Astrocyte (in vitro differentiated cells and primary cell): Measurements from ENCODE around the gene DMPK. TPM values are rescaled to one million over a fixed set of nuclear protein-coding genes. Genes with fewer than 3 reads are reported as not detected.

Experiments used
- DNase-seq: peaks from one replicate; pipeline ENCODE4 v3.0.0-alpha.2; 2010; ENCODE audit warnings: low read depth
- FAIRE-seq: peaks from 2 replicates; lab custom pipeline; 2011; peaks lifted over from hg19 to GRCh38; lab: Jason Lieb, UNC
- H2AFZ ChIP-seq: 2 replicates; pipeline ENCODE4 v1.6.0; 2012; ENCODE audit warnings: low read depth, low read length, inconsistent platforms
- H3K27ac ChIP-seq: 2 replicates; pipeline ENCODE4 v1.5.1; 2011; ENCODE audit warnings: low read depth, low read length, inconsistent platforms
- H3K27me3 ChIP-seq: 2 replicates; pipeline ENCODE4 v1.6.0; 2011; ENCODE audit warnings: low read length, inconsistent platforms; ENCODE audit not compliant: insufficient read depth
- H3K36me3 ChIP-seq: 2 replicates; pipeline ENCODE4 v1.5.1; 2011; ENCODE audit warnings: low read length, inconsistent platforms; ENCODE audit not compliant: insufficient read depth
- H3K4me1 ChIP-seq: 2 replicates; pipeline ENCODE4 v1.5.1; 2011; ENCODE audit warnings: low read length, inconsistent platforms; ENCODE audit not compliant: insufficient read depth
- H3K4me2 ChIP-seq: 2 replicates; pipeline ENCODE4 v1.6.0; 2012; ENCODE audit warnings: low read length, inconsistent platforms
- H3K4me3 ChIP-seq: 2 replicates; pipeline ENCODE4 v1.5.1; 2011; ENCODE audit warnings: low read depth, mild to moderate bottlenecking, low read length, inconsistent platforms; ENCODE audit not compliant: insufficient read depth
- H3K79me2 ChIP-seq: 2 replicates; pipeline ENCODE4 v1.6.0; 2012; ENCODE audit warnings: mild to moderate bottlenecking, low read length, inconsistent platforms; ENCODE audit not compliant: insufficient read depth
- H3K9ac ChIP-seq: 2 replicates; pipeline ENCODE4 v1.6.0; 2012; ENCODE audit warnings: mild to moderate bottlenecking, low read length, inconsistent platforms
- H3K9me3 ChIP-seq: 2 replicates; pipeline ENCODE4 v1.5.1; 2012; ENCODE audit warnings: low read depth, mild to moderate bottlenecking, low read length, inconsistent platforms; ENCODE audit not compliant: insufficient read depth
- H4K20me1 ChIP-seq: 2 replicates; pipeline ENCODE4 v1.6.0; 2012; ENCODE audit warnings: low read length, inconsistent platforms; ENCODE audit not compliant: insufficient read depth
- H3K27ac Mint-ChIP-seq: one replicate; pipeline ENCODE4 v1.8.0; 2021; ENCODE audit warnings: mild to moderate bottlenecking, mixed read lengths; ENCODE audit not compliant: unreplicated experiment
- H3K27me3 Mint-ChIP-seq: one replicate; pipeline ENCODE4 v1.8.0; 2021; ENCODE audit warnings: low read depth, mixed read lengths; ENCODE audit not compliant: unreplicated experiment
- H3K36me3 Mint-ChIP-seq: one replicate; pipeline ENCODE4 v1.8.0; 2021; ENCODE audit warnings: low read depth, mixed read lengths; ENCODE audit not compliant: unreplicated experiment
- H3K4me1 Mint-ChIP-seq: one replicate; pipeline ENCODE4 v1.8.0; 2021; ENCODE audit warnings: low read depth, mixed read lengths; ENCODE audit not compliant: unreplicated experiment
- H3K4me3 Mint-ChIP-seq: one replicate; pipeline ENCODE4 v1.8.0; 2021; ENCODE audit warnings: mild to moderate bottlenecking, moderate library complexity, mixed read lengths; ENCODE audit not compliant: unreplicated experiment
- H3K9me3 Mint-ChIP-seq: one replicate; pipeline ENCODE4 v1.8.0; 2021; ENCODE audit warnings: mild to moderate bottlenecking, mixed read lengths; ENCODE audit not compliant: unreplicated experiment
- EZH2 ChIP-seq: IDR thresholded peaks from 2 replicates; pipeline ENCODE4 v1.6.1; 2012; ENCODE audit warnings: mild to moderate bottlenecking, low read length, inconsistent platforms; ENCODE audit not compliant: insufficient read depth
- total RNA-seq: library from RNA; stranded (reverse); gene quantifications from 2 replicates; pipeline ENCODE4 v1.2.1, GENCODE V29; 2021
- TF ChIP-seq, protein P1 (sequence below): IDR thresholded peaks from 2 replicates; pipeline ENCODE4 v1.5.1; 2011; ENCODE audit warnings: low read depth, mild to moderate bottlenecking, inconsistent platforms, low read length, moderate library complexity; ENCODE audit not compliant: insufficient read depth

DMPK gene
- total RNA-seq, 1 donor from 2014 or later: 75.2 TPM

DNA sequence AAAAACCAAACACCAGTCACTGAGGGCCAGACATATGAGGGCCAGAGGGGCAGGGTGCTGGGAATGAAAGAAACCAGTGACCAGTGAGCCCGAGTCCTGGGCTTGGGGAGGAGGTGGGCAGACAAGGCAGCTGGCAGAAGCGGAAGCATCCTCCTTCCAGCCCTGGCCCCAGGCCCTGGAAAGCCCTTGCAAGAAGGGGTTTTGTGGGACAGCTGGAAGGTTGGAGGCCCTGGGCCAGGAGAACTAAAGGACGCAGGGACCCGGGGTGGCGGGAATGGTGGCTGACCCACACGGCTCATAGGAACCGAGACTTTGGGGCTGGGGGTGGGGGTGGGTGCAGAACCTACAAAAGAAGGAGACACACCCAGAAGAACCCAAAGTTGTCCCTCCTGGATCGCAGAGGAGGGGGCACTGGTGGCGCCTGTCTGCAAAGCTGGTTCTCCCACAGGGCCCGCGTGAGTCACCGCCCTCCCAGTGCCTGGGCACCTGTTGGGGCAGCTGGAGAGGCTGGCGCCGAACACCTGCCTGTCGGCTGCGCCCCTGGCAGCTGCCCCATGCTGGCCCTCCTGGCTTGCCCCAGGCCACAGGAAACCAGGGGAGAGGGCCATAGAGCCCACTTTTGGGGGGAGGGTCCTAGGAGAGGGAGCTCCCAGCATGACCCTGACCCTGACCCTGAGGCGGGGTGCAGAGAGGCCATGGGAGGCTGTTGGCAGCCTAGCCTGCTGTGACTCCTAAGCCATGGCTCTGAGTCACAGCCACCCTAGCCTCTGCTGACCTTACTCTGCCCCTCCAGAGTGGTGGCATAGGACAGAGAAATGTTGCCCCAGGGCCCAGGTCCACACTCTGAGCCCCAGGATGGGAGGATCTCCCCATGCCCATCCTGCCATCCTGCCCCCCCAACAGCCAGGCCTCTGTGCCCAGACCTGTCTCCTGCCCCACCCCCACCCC is 802 bp downstream of the DMPK start:
- no peaks in the 10 kb centered on the region for H3K27me3 Mint-ChIP-seq
- no peaks in the 10 kb centered on the region for H3K27me3 ChIP-seq
- DNase-seq: no peak
- H3K36me3 ChIP-seq: peaks cover 10% of the 10 kb centered on the region
- H4K20me1 ChIP-seq: peaks cover 74% of the 10 kb centered on the region
- no peak for FAIRE-seq
- H3K36me3 Mint-ChIP-seq: peaks cover 18% of the 10 kb centered on the region
- no peak for TF ChIP-seq EZH2
- TF ChIP-seq, protein P1, sequence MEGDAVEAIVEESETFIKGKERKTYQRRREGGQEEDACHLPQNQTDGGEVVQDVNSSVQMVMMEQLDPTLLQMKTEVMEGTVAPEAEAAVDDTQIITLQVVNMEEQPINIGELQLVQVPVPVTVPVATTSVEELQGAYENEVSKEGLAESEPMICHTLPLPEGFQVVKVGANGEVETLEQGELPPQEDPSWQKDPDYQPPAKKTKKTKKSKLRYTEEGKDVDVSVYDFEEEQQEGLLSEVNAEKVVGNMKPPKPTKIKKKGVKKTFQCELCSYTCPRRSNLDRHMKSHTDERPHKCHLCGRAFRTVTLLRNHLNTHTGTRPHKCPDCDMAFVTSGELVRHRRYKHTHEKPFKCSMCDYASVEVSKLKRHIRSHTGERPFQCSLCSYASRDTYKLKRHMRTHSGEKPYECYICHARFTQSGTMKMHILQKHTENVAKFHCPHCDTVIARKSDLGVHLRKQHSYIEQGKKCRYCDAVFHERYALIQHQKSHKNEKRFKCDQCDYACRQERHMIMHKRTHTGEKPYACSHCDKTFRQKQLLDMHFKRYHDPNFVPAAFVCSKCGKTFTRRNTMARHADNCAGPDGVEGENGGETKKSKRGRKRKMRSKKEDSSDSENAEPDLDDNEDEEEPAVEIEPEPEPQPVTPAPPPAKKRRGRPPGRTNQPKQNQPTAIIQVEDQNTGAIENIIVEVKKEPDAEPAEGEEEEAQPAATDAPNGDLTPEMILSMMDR: no peak
- H3K9me3 Mint-ChIP-seq: peaks cover 2% of the 10 kb centered on the region
- H3K79me2 ChIP-seq: peaks cover 22% of the 10 kb centered on the region
- no peaks in the 10 kb centered on the region for H3K9me3 ChIP-seq
- peaks cover 21% of the 10 kb centered on the region for H3K4me1 ChIP-seq
- H3K4me2 ChIP-seq: peak overlapping the region; percentile 70
- no peak overlapping the region for H2AFZ ChIP-seq
- no peak overlapping the region for H3K9ac ChIP-seq
- no peak overlapping the region for H3K27ac ChIP-seq
- no peak overlapping the region for H3K27ac Mint-ChIP-seq
- H3K4me3 ChIP-seq: no peak overlapping the region
- peak overlapping the region; percentile 54 for H3K4me3 Mint-ChIP-seq
- peaks cover 24% of the 10 kb centered on the region for H3K4me1 Mint-ChIP-seq

DNA sequence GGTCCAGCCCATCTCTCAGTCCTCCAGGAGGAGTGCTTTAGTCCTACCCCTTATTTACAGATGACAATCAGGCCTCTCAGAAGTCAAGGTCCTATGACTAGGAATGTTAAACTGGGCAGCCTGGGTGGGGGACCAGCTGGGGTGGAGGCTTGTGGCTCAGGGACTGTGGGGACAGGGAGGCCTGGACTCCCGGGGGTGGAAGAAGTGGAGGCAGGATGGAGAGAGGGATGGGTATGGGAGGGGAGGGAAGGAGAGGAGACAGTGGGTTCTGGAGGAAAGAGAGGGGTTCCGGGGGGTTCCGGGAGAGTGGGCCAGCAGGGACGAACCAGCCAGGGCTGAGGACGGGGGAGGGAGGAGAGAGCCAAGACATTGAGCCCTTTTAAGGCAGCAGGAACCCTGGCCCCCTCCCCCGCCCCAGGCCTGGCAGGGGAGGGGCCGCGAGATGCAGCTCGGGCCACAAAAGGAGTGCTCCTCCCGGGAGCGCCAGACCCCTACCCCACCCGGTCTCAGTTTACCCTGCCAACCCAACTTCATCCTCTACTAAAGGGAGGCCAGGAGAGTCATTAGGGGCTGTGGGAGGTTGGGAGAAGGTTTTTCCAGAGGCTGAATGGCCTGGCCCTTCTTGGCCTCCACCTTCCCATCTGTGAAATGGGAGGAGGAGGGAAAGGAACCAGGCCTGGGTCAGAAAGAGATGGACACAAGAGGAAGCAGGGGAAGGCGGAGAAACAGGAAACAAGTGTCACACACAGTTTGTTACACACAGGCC is 1.7 kb downstream of the DMPK start:
- Histone ChIP-seq H3K9ac (no peak overlapping the region), H3K27ac (no peak overlapping the region), H3K9me3 (no peaks in the 10 kb centered on the region), H3K36me3 (peaks cover 10% of the 10 kb centered on the region), H2AFZ (no peak overlapping the region), H3K4me1 (peaks cover 21% of the 10 kb centered on the region), H3K4me3 (no peak overlapping the region), H3K27me3 (no peaks in the 10 kb centered on the region), H3K4me2 (peak overlapping the region; percentile 38), H4K20me1 (peaks cover 73% of the 10 kb centered on the region), H3K79me2 (peaks cover 15% of the 10 kb centered on the region)
- TF ChIP-seq, protein P1: no peak
- TF ChIP-seq EZH2: no peak
- H3K9me3 Mint-ChIP-seq: peaks cover 2% of the 10 kb centered on the region
- no peaks in the 10 kb centered on the region for H3K27me3 Mint-ChIP-seq
- H3K4me1 Mint-ChIP-seq: peaks cover 24% of the 10 kb centered on the region
- no peak for DNase-seq
- FAIRE-seq: no peak
- H3K4me3 Mint-ChIP-seq: peak overlapping the region; percentile 54
- peak overlapping the region; percentile 38 for H3K27ac Mint-ChIP-seq
- peaks cover 18% of the 10 kb centered on the region for H3K36me3 Mint-ChIP-seq
